ENCODE measurements around the gene PDXP.

DNA sequence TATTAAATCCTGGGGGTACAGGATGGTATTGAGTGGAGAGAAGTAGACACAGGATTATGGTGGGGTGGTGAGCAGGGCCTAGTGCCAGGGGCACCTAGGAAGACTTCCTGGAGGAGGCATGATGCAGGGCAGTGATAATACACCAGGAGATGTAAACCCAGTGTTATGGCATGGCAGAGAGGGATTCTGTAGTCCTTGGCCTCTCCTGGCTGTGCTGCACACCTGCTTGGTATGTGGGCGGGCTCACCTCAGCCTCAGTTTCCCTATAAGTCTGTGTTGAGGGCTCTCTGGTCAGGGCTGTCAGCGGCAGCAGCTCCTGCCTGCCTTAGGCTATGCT is 2.2 kb downstream of the PDXP start:
- TF ChIP-seq POLR2A (IDR thresholded peaks at IDR 0.05; ENCODE audit: borderline replicate concordance, extremely low read depth, insufficient read depth, insufficient read length): no peak
- TF ChIP-seq, protein P1, sequence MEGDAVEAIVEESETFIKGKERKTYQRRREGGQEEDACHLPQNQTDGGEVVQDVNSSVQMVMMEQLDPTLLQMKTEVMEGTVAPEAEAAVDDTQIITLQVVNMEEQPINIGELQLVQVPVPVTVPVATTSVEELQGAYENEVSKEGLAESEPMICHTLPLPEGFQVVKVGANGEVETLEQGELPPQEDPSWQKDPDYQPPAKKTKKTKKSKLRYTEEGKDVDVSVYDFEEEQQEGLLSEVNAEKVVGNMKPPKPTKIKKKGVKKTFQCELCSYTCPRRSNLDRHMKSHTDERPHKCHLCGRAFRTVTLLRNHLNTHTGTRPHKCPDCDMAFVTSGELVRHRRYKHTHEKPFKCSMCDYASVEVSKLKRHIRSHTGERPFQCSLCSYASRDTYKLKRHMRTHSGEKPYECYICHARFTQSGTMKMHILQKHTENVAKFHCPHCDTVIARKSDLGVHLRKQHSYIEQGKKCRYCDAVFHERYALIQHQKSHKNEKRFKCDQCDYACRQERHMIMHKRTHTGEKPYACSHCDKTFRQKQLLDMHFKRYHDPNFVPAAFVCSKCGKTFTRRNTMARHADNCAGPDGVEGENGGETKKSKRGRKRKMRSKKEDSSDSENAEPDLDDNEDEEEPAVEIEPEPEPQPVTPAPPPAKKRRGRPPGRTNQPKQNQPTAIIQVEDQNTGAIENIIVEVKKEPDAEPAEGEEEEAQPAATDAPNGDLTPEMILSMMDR (IDR thresholded peaks at IDR 0.05 in 2 of 3, conservative IDR thresholded peaks at IDR 0.05 in 1 of 3; ENCODE audit: borderline replicate concordance in 1 of 3, insufficient read depth in 1 of 3, low read depth in 2 of 3, low read length in 2 of 3): no peak

All from HCT116 (cell line).